Measurements from ENCODE around the gene GBX1.

The GBX1 gene

GRCh38 chr7:151144387-151144786, 23.1 kb downstream of the GBX1 start:
- no peak for DNase-seq (ENCODE audit: low read depth)
- no peak for TF ChIP-seq CTCF (IDR thresholded peaks at IDR 0.05; ENCODE audit: low read length, missing control alignments)
- H3K4me3 ChIP-seq (replicated peaks; ENCODE audit: low read depth, low read length), result no peak overlapping the region

- TF ChIP-seq CTCF (IDR thresholded peaks at IDR 0.05; ENCODE audit: low read length, missing control alignments), result no peak
- no peak for DNase-seq (ENCODE audit: low read depth)
- no peak overlapping the region for H3K4me3 ChIP-seq (replicated peaks; ENCODE audit: low read depth, low read length)
Observed at GRCh38 chr7:151143261-151144015, 24.1 kb downstream of the GBX1 start.

- no peak for DNase-seq (ENCODE audit: low read depth)
- TF ChIP-seq CTCF (IDR thresholded peaks at IDR 0.05; ENCODE audit: low read length, missing control alignments), result no peak
- no peak overlapping the region for H3K4me3 ChIP-seq (replicated peaks; ENCODE audit: low read depth, low read length)
Observed at GRCh38 chr7:151142686-151143040, 24.8 kb downstream of the GBX1 start.

GRCh38 chr7:151141855-151142685, 25.4 kb downstream of the GBX1 start:
- H3K4me3 ChIP-seq (replicated peaks; ENCODE audit: low read depth, low read length), result no peak overlapping the region
- no peak for TF ChIP-seq CTCF (IDR thresholded peaks at IDR 0.05; ENCODE audit: low read length, missing control alignments)
- DNase-seq (ENCODE audit: low read depth), result no peak

GRCh38 chr7:151141311-151141854, 26.1 kb downstream of the GBX1 start:
- no peak for TF ChIP-seq CTCF (IDR thresholded peaks at IDR 0.05; ENCODE audit: low read length, missing control alignments)
- H3K4me3 ChIP-seq (replicated peaks; ENCODE audit: low read depth, low read length), result no peak overlapping the region
- DNase-seq (ENCODE audit: low read depth), result no peak

GRCh38 chr7:151140826-151141225, 26.7 kb downstream of the GBX1 start:
- TF ChIP-seq CTCF (IDR thresholded peaks at IDR 0.05; ENCODE audit: low read length, missing control alignments), result no peak
- no peak for DNase-seq (ENCODE audit: low read depth)
- no peak overlapping the region for H3K4me3 ChIP-seq (replicated peaks; ENCODE audit: low read depth, low read length)
